Fibroblast of peridontal ligament (primary cell): ENCODE measurements around the gene FOXR1.

ENCODE experiments used
- DNase-seq: peaks from one replicate; pipeline ENCODE4 v3.0.0-alpha.2; 2010; ENCODE audit errors: extremely low read depth

The FOXR1 gene

DNA sequence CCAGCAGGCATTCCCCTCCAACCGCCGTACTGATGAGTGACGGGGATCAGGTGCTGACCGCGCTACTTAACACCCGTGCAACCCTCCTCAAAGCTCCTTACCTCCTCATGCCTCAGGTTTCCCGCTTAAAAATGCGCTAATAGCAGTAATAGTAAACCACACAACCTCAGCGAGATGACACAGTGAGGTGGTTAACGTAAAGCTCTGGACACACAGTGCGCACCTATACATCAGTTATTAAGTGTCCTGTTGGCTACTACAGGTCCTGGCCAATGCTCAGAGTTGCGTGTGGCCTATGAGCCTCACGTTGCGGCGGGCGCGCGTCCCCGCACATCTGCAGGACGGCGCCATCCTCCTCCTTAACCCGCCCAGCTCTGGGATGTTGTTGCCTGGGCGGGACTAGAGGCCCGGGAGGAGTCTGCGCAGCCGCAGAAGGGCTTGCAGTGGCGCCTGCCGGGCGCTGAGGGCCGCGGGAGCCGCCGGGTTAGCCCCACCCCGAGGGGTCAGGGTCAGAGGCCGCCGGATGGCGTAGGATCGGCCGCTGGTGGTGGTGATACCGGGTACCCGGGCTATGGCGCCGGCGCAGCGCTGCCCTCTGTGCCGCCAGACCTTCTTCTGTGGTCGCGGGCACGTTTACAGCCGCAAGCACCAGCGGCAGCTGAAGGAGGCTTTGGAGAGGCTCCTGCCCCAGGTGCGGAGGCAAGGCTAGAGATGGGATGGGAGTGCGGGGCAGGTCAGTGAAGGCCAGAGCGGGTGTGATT, 26.2 kb downstream of the FOXR1 start, which contains the start of gene CENATAC:
CENATAC (plus strand) TSS at position 512 of the 761 bp plus-strand sequence; CDS start at position 572, 60 bp downstream.
- peak; percentile 81 for DNase-seq

DNA sequence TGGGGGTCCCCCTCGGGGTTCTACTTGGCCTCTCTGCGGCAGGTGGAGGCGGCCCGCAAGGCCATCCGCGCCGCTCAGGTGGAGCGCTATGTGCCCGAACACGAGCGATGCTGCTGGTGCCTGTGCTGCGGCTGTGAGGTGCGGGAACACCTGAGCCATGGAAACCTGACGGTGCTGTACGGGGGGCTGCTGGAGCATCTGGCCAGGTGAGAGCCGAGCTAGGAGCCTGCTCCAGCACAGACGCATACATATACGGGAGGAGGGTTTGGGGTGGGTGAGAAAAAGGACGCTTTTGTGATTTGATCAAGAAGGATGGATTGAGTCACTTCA, 26.8 kb downstream of the FOXR1 start:
- DNase-seq = no peak

DNA sequence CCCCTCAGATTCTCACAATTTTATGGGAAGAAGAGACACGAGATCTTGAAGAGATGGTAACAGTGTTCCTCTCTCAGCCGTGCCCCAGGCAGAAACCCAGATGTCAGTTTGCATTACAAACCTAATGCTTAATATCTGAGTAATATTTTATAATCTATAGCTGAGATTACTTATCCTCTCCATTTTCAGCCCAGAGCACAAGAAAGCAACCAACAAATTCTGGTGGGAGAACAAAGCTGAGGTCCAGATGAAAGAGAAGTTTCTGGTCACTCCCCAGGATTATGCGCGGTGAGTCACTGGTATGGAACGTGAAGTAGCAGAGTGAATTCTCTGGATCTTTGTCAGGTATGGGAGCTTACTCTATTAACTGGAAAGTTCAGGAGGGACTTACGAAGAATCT, 27.3 kb downstream of the FOXR1 start:
- DNase-seq = peak; percentile 45

DNA sequence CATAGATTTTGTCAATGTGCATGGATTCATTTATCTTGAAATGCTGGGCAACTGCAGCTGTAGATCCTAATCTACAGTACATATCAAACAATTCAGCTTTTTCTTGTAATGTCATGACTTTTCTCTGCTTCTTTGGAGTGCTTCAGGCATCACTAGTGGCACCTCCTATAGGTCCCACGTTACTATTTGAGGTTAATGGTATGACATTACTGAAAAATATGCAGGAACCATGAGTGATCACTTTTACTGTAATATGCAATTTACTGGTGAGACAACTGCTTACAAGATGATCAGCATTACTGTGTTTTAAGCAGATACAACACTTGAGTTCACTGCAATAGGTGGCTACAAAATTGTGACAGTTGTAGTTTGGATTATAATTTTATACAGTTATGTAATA, 29.3 kb downstream of the FOXR1 start:
- DNase-seq = no peak

DNA sequence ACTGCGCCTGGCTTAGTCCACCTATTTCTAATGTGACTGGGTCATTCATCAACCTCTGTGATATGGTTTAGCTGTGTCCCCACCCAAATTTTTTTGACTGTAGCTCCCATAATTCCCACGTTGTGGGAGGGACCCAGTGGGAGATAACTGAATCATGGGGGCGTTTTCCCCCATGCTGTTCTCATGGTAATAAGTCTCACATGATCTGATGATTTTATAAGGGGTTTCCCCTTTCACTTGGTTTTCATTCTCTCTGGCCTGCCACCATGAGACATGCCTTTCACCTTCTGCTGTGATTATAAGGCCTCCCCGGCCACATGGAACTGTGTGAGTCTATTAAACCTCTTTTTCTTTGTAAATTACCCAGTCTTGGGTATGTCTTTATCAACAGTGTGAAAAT, 35.1 kb downstream of the FOXR1 start:
- DNase-seq = no peak

DNA sequence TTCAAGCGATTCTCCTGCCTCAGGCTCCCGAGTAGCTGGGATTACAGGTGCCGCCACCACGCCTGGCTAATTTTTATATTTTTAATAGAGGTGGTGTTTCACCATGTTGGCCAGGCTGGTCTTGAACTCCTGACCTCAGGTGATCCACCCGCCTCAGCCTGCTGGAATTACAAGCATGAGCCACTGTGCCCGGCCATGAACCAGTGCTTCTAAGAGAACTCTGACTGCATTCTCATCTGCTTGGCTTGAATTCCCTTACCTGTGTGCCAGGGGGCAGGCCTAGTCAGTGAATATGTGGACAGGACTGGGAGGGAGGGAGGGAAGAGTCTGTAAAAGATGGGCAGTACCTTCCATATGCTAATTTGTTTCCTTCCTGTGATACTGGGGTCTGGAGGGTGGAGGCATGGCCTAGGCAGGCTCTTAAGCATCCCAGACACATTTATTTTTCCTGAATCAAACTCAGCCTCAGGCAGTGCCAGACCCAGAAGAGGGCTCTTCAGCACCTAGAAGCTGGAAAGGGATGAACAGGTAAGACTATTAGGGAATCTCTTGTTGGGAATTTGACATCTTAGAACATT, 40.0 kb downstream of the FOXR1 start:
- no peak for DNase-seq

DNA sequence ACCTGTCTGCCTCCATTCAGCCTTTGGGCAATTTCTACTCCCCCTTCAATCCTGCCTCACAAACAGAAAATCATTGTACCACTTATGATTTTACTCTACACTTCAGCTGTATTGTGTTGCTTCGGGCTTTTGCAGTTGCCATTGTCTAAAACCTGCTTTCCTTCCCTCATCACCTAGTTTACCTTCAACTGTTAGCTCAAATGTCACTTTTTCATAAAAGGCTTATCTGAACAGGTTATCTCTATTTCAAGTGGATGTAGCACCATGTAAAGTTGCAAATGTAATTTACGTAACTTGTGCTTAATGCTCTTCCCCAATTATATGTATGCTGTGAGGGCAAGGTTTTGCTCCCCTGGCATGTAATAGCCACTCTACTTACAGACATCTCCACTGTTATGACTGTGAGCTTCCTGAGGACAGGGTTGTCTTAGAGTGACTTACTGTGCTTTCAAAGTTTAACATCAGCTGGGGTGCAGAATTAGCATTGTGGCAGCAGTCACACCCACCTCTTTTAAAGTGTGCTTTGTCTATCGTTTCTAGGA, 41.1 kb downstream of the FOXR1 start:
- DNase-seq = no peak

DNA sequence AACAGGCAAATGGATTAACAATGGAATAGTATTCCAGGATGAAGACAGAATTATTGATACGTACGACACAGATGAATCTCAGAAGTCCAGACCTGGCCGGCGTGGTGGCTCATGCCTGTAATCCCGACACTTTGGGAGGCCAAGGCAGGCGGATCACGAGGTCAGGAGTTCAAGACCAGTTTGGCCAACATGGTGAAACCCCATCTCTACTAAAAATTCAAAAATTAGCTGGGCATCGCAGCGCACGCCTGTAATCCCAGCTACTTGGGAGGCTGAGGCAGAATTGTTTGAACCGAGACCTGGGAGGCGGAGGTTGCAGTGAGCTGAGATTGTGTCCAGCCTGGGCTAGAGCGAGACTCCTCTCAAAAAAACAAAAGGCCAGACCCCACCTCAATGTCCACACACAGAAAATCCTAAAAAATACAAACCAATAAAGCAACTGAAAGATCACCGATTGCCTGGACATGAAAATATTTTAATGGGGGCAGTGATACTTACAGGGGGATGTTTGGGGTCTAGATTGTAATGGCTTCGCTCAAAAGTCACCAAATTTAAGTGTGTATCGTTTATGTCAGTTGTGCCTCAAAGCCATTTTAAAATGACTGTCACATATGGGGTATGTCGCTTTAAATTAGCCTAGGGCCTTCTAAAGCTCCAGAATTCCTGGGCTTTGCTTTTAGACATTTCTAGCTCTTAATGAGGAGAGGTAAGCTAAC, 42.8 kb downstream of the FOXR1 start:
- DNase-seq = no peak

DNA sequence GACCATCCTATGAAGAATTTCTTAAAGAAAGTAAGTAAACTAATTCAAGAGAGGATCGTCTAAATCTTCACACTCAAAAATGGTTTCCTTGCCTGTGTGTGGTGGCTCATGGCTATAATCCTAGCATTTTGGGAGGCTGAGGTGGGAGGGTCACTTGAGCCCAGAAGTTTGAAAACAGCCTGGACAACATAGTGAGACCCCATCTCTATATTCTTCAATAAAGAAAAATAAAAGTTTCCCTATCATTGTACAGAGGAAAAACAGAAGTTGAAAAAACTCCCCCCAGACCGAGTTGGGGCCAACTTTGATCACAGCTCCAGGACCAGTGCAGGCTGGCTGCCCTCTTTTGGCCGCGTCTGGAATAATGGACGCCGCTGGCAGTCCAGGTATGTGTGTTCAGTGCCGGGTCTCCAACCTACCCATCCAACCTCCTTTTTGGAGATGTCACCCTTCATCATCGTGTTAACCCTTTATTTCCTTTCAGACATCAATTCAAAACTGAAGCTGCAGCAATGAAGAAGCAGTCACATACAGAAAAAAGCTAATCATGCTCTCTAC, 43.6 kb downstream of the FOXR1 start:
- DNase-seq = no peak

DNA sequence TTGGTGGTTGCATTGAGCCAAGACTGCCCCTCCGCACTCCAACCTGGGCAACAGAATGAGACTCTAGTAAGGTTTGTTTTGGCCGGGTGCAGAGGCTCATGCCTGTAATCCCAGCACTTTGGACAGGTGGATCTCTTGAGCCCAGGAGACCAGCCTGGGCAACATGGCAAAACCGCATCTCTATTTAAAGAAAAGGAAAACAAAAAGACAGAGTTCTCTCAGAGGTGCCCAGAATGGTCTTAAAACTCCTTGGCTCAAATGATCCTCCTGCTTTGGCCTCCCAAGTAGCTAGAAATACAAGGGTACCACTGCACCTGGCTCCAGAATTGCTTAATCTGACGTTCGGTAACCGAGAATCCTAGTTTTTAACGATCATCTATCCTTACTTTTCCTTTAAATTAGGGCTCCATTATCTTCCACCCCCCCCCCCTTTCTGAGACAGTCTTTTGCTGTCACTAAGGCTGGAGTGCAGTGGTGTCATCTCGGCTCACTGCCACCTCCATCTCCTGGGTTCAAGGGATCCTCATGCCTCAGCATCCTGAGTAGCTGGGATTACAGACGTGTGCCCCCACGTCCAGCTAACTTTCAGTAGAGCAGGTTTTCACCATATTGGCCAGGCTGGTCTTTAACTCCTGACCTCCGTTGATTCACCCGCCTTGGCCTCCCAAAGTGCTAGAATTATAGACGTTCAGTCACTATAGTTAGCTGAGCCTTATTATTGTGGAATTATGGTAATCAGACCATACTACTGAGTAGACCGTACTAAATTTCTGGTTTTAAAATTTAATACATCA, 44.9 kb downstream of the FOXR1 start:
- DNase-seq = no peak

DNA sequence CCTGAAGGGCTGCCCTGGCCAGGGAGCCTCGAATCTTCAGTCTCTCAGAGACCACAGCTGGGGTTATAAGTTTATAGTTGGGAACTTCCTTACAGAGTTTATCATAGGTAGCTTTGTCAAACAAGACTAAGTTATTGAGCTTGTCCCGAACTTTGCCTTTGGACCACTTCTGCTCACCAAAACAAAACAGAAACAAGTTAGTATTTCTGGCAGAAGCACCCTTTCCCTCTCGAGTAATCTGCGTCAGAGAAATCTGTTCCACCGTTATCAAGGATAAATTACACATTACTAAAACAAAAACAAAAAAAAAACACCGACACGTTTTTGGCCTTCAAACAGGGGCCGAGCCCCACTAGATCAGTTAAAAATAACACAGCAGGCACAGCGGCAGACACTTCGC, 45.8 kb downstream of the FOXR1 start:
- DNase-seq = peak; percentile 26

DNA sequence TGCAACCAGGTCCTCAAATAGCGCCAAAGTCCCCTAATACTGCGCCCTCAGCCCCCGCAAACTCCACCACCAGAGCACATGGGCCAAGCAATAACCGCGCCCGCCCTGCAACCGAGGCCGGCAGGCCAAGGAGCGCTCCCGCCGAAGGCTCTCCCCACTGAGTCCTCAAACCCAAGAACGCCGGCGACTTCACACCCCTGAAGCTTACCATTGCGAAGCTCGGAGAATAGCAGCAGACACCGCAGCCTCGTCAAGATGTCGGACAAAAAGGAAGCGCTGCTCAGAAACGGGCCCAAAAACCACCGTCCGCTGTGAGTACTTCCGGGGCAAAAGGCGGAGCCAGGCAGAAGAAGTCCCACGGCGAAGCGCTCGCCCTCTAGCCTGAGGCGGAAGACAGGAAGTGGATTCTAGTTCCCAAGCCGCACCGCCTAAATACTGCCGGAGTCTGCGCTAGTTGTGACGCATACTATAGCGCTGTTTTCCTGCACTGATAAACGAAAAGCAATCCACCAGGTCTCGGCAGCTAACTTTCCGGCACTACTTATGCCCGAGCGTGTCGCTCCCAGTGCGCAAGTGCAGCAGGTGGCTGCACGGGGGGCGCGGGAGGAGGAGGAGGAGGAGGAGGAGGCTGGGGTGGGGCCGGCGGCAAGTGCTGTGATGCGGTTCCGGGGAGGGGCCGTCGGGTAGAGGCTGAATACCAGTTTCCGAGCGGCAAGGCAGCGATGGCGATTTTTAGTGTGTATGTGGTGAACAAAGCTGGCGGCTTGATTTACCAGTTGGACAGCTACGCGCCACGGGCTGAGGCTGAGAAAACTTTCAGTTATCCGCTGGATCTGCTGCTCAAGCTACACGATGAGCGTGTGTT, 46.7 kb downstream of the FOXR1 start, which contains the start of the genes RPS25 and TRAPPC4:
RPS25 (minus strand) TSS at position 270 of the 865 bp plus-strand sequence; CDS start at position 211, 59 bp downstream.
TRAPPC4 (plus strand) TSS at position 693 of the 865 bp plus-strand sequence; CDS start at position 723, 30 bp downstream.
- peak; percentile 94 for DNase-seq

DNA sequence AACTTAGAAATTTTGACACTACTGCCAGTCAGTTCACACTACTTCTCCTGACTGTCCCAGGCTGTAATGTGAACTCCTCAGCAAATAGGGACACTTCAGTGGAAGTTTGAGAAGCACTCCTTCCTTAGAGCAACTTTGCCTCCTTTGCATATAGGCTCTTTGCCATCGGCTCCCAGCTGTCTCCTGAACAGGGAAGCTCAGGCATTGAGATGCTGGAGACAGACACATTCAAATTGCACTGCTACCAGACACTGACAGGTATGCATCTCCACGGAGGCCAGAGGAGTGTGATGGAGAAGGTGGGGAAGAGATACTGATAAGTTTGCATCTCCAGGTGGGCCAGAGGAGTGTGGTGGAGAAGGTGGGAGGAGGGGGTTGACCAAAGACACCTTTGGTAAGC, 48.4 kb downstream of the FOXR1 start:
- no peak for DNase-seq

DNA sequence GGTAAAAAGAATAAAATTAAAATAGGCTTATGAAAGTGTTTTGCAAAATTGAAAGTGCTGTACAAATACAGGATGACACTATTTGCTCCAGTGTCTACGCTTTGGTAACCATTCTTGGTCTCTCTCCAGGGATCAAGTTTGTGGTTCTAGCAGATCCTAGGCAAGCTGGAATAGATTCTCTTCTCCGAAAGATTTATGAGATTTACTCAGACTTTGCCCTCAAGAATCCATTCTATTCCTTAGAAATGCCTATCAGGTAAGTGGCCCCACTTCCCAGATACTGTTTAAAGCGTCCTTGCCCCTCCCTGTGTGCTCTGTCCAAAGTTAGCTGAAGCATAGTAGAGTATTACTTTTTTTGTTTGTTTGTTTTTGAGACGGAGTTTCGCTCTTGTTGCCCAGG, 50.1 kb downstream of the FOXR1 start:
- no peak for DNase-seq

DNA sequence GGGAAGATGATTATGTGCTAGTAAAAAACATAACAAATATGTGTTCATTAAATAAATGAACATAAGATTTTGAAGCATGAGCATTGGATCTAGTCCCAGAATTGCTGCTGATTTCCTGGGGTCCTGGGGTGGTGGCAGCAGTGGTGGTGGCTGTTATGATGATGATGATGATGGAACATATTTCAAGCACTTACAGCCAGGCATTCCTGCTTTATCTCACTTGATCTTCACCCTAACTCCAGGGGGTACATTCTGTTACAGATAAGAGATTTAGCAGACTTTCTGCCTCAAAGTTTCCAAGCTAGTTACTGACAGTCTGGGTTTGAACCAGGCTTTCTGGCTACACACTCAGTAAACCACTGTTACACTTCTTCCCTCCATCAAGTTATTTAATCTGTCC, 52.2 kb downstream of the FOXR1 start:
- DNase-seq = no peak

DNA sequence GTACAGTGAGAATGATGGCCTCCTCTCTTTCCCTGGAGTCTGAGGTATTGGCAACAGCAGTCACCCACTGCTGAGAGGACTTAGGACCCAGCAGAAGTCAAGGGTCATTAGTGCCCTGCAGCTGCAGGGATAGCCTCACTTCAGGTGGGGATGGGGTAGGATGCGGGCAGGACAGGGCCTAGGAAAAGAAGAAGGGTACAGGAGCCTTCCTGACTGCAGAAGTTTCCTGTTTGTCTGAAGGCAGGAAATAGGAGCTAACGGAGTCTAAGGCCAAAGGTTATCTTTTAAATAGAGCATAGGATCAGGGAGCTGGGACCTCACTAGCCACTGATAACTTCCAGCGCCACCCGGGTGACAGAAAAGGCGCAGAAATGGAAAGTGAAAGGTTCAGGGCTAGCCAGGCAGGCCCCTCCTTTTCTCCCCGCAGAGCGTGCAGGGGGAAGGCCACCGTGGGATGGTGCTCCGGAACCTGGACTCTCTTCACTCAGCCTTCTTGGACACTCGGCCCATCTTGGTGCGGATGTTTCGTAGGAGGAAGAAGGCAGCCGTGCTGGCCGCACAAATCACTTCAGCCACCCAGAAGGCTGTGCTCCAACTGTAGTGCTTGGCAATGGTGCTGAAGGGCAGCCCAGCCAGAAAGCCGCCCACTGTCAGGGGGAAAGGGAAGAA, 53.0 kb downstream of the FOXR1 start:
- no peak for DNase-seq

DNA sequence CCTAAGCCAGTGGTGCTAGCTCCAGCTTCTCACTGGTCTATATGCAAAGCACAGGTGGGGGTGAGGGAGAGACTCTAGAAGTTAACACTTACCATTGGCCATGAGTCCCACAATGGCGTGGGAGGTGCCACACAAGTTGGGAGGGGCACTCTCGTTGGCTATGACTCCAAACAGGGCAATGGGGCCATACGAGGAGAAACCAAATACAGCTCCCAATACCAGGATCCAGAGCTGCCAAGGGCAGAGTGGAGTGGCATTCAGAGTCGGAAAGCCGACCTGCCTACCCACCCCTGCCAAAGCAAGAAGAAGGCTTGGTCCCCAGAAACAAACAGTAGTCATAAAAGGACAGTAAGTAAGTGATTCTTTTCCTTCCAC, 53.5 kb downstream of the FOXR1 start:
- DNase-seq = no peak

DNA sequence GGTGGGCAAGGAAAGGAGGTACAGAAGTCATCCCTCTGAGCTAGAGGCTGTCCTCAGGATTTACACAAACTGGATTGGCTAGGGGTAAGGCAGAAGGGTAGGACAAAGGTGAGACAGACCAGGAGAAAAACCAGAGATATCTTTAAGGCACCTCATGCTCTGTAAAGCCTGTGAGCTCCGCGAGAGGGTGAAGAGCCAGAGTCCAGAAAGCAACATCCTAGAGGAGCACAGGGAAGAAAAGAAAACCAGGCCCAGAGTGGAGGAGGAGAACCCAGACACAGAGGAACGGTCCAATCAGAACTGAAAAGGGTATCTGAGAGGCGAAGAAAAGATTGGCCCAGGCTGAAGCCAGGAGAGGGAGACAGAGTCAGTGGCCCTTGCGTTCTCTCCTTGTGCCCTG, 54.0 kb downstream of the FOXR1 start:
- no peak for DNase-seq

DNA sequence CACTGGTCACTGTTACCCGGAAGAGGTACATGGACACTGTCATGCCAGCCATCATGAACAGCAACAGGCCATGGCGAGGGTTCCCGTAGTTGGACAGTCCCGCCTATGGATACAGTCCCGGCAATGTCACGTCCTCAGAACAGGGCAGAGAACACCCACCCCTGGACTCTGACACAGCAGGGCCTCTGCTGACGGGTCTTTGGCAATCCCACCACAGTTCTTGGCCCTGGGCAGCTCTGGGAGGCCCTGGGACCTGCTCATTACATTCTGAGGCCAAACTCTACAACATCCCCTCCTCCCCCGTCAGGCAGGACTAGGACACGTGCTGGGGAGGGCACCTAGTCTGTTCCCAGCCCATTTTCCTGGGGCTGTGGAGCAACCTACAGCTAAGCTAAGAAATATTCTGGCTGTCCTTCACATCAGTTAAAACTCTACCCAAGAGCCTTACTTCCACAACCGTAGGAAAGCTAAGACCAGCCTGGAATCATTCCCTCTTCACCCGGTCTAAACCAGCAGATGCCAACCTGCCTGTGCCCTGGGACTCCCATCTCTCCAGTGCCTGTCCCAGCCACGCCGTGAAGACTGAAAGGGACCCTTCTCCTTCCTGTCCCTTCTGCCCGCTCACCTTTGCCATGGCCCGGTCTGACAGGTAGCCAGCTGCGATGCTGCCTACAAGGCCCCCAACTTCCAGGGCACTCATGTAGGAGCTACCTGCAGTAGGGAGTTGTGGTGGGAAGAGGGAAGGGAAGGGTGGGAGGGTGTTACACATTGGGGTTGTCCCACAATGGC, 54.6 kb downstream of the FOXR1 start:
- DNase-seq = no peak
